Endometrial microvascular endothelial cells (primary cell): ENCODE results near the gene MAP1LC3B. TPM values are rescaled to one million over a fixed set of nuclear protein-coding genes. Genes with fewer than 3 reads are reported as not detected.
"Not testable (repeated sequence)": the region's sequence is repeated elsewhere in the genome, so short reads cannot be mapped to it uniquely, and the experiment has no call there.

ENCODE experiments used
- in situ Hi-C: cut with HindIII; loops from 2 replicates; pipeline ENCODE4 v1.10.0; 2017; ENCODE audit warnings: low sequenced_read_pairs, low pct_unique_long_range_greater_than_20kb; ENCODE audit errors: inconsistent ontology term
- total RNA-seq: library from RNA; depleted of rRNA; stranded (reverse); fragments of >200 nt; gene quantifications from one replicate; pipeline ENCODE4 v1.2.3, GENCODE V29; 2015; ENCODE audit errors: inconsistent ontology term

Gene MAP1LC3B
- total RNA-seq, 1 donor from 2014 or later: 54.4 TPM

- in situ Hi-C loops: no loop called here
These were observed 16.6 kb upstream of the MAP1LC3B start for GRCh38 chr16:87375426-87376135.

- in situ Hi-C loops: no loop called here
These were observed 15.5 kb upstream of the MAP1LC3B start for GRCh38 chr16:87376660-87377059.

GRCh38 chr16:87379312-87379752 is 12.8 kb upstream of the MAP1LC3B start:
- in situ Hi-C loops: not testable (repeated sequence)

DNA sequence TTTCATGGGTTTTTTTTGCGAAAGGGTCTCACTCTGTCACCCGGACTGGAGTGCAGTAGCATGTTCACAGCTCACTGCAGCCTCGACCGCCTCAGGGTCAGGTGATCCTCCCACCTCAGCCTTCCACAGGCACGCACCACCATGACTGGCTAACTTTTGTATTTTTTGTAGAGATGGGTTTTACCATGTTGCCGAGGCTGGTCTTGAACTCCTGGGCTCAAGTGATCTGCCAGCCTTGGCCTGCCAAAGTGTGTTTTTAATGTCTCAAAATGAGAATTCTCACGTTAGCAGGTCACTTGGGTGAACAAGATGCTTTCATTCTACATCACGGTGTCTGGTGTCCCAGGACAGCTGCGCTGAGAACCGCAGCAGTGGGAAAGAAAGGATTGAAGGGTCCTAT is 11.7 kb upstream of the MAP1LC3B start:
- in situ Hi-C loops: no loop called here

GRCh38 chr16:87380881-87381280 is 11.3 kb upstream of the MAP1LC3B start:
- in situ Hi-C loops: no loop called here

DNA sequence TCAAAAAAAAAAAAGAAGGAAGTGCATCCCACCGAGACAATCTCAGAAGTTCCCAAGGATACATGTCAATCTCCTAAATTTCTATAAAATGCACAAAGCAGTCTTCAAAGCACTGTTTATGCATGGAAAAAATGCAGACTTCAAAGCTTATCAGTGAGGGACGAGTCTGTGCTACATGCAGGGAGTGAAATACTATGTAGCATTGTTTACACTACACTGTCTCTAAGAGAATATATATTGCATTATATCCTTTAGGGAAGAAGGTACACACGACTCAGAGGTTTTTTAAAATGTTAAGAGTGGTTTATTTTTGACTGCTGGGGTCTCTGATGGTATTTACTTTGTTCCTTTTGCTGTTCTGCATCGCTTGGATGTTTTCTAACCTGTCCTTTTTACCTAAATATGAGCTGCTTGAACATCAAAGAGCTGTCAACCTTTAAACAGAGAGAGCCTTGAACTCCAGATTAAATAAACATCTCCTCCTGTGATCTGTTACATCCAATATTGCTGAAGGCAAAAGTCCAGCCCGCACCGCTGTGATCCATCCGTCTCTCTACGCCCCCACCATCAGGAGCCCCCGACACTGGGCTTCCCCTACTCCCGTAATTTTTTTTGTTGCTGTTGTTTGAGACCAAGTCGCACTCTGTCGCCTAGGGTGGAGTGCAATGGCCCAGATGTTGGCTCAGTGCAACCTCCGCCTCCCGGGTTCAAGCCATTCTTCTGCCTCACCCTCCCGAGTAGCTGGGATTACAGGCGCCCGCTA is 9.9 kb upstream of the MAP1LC3B start:
- in situ Hi-C loops: no loop called here

GRCh38 chr16:87383505-87384161 is 8.5 kb upstream of the MAP1LC3B start, which contains the start of gene FBXO31:
Gene FBXO31 (minus strand): TSS chr16:87383776. CDS start chr16:87383744, 32 bp downstream.
- in situ Hi-C loops: no loop called here

DNA sequence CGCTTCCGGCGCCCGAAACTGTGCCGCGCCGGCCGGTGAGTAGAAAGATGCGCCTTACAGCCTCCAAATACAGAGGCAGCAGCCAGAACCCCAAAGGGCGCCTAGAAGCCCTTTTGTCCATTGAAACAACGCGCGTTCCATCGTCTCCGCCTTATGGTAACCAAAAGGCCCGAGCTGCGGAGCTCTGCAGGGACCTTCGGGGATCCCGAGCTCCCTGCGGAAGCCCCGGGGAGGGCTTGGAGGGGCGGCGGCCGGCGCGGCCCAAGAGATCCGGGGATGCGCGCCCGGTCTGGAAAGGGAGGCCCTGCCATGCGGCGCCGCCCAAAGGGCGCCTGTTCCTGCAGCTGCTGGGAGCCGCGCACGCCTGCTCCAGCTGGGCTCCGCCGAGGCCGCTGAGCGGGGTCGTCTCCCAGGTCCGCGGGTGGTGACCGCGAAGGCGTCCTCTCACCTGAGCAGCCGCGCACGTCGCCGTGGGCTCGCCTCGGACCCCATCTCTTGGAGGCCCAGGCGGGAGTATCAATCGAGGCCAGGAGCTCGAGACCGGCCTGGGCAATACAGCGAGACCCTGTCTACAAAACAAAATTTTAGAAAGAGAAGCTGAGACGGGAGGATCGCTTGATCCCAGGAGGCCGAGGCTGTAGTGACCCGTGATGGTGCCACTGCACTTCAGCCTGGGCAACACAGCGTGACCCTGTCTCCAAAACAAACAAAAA is 7.8 kb upstream of the MAP1LC3B start:
- in situ Hi-C loops: no loop called here

DNA sequence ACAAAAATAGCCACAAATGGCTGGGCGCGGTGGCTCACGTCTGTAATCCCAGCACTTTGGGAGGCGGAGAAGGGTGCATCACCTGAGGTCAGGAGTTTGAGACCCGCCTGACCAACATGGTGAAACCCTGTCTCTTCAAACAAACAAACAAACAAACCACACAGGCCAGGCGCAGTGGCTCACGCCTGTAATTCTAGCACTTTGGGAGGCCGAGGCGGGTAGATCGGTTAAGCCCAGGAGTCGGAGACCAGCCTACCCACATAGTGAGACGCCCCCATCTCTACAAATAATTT is 7.3 kb upstream of the MAP1LC3B start:
- in situ Hi-C loops: not testable (repeated sequence)

- in situ Hi-C loops: no loop called here
These were observed 4.0 kb upstream of the MAP1LC3B start for GRCh38 chr16:87387942-87388817.

DNA sequence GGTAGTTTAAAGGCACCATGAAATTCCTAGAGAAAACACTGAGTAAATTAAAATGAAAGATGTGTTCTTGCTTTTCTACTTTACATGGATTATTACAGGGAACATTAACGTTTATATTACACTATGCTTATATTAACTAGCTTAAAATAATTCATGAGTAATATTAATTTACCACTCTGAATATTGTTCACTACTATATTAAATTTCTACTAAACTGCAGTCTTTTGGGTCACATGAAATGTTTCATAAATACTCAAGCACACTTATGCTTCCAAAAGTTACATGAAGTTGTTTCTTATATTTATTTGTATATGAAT is 3.4 kb upstream of the MAP1LC3B start:
- in situ Hi-C loops: no loop called here

DNA sequence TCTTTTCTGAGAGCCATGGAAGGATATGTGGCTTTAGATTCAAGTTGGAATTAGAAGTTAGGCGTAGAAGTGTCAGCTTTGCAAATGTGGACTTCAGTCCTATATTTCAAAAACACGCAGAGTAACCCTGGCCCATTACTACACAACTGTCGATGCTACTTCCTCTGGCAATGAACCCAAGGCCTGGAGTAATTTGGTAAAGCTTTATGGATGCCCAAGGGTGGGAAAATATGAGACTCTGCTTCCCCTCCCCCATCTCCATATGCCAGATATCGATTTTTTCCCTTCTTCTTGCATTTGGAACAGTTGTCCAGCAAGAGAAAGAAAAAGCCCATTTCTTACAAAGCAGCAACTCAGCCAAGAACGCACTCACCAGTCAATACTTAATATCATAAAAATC is 2.9 kb upstream of the MAP1LC3B start:
- in situ Hi-C loops: no loop called here

DNA sequence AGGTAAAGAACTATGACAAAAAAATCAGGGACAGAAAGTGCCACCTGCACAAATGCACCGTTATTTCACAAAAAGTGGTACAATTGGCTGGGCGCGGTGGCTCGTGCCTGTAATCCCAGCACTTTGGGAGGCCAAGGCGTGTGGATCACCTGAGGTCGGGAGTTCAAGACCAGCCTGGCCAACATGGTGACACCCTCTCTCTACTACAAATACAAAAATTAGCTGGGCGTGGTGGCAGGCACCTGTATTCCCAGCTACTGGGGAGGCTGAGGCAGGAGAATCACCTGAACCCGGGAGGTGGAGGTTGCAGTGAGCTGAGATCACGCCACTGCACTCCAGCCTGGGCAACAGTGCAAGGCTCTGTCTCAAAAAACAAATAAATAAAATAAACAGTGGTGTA is 2.2 kb upstream of the MAP1LC3B start:
- in situ Hi-C loops: not testable (repeated sequence)

DNA sequence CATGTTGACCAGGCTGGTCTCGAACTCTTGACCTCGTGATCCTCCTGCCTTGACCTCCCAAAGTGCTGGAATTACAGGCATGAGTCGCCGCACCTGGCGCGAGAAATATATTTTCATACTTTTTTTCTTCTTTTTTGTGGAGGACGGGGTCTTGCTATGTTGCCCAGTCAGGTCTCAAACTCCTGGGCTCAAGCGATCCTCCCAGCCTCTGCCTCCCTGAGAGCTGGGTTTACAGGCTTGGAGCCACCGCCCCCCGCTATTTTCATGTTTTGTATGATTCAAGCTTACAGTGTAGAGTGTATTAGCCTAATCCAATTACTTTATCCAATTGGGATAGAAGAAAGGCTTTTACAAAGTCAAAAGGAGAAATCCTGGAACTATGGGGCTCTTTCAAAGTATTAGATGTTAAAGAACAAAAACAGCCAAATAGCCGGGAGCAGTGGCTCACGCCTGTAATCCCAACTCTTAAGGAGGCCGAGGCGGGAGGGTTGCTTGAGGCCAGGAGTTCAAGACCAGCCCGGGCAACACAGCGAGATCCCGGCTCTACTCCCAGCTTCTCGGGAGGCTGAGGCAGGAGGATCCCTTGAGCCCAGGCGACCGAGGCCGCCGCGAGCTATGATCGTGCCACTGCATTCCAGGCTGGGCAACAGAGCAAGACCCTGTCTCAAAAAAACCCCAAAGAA is 1.4 kb upstream of the MAP1LC3B start:
- in situ Hi-C loops: no loop called here

GRCh38 chr16:87391324-87391949 is 699 bp upstream of the MAP1LC3B start:
- in situ Hi-C loops: no loop called here

GRCh38 chr16:87392821-87393679 is 914 bp downstream of the MAP1LC3B start:
- in situ Hi-C loops: no loop called here

DNA sequence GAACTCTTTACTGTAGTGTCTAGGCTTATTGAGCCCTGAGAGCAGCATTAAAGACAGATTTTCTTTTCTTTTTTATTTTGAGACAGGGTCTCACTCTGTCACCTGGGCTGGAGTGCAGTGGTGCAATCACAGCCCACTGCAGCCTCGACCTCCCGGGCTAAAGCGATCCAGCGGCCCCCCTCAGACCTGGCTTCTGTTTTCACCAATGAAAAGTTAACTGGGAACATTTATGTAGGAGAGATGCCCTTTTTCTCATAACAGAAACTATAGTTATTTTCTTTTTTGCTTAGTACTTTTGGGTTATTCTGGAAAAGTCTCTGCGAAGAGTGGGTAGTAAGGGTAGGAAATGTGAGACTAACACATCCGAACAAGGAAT is 1.5 kb downstream of the MAP1LC3B start:
- in situ Hi-C loops: no loop called here
